B cell (primary cell): ENCODE results near the gene CD207. TPM values are rescaled to one million over a fixed set of nuclear protein-coding genes. Genes with fewer than 3 reads are reported as not detected.
"Not testable (repeated sequence)": the region's sequence is repeated elsewhere in the genome, so short reads cannot be mapped to it uniquely, and the experiment has no call there.

ENCODE experiments used
- ATAC-seq: fragments of 200-7000 bp; cut with Tn5 transposase; one replicate; pipeline ENCODE4 v1.10.0; 2021; ENCODE audit warnings: low read depth, mild to moderate bottlenecking, moderate number of reproducible peaks, moderate library complexity
- CTCF ChIA-PET: fragments of 350-600 bp; sonication (Branson Sonifier 250); formaldehyde crosslinking; loops from one replicate; lab custom pipeline; 2021; ENCODE audit warnings: antibody characterized with exemption, inconsistent platforms; lab: Charles Lee
- POLR2A ChIA-PET: fragments of 350-600 bp; sonication (Branson Sonifier 250); formaldehyde crosslinking; loops from one replicate; lab custom pipeline; 2021; ENCODE audit warnings: antibody characterized with exemption; lab: Charles Lee
- DNase-seq: peaks from one replicate; pipeline ENCODE4 v3.0.0; 2013
- H2AFZ ChIP-seq: 2 replicates; pipeline ENCODE4 v1.6.1; 2012; ENCODE audit warnings: mild to moderate bottlenecking, low read depth, low read length; ENCODE audit not compliant: insufficient read depth, poor library complexity, severe bottlenecking
- H3K27ac ChIP-seq, 2 donors: 1 replicate in 1 of 2; 2 replicates in 1 of 2; pipeline ENCODE4 v1.5.1; 2012 to 2013; ENCODE audit warnings: low read length in 2 of 2, mild to moderate bottlenecking in 2 of 2, moderate library complexity in 1 of 2
- H3K27me3 ChIP-seq, 4 experiments: fragments of 200-600 bp in 1 of 4; sonication (generic) in 1 of 4; replicated peaks in 1 of 4; 1 replicate in 2 of 4; 2 replicates in 2 of 4; pipeline versions ENCODE4 v1.6.1 to v1.7.0; 2013 to 2016; ENCODE audit warnings: low read length in 3 of 4, mild to moderate bottlenecking in 2 of 4, mixed read lengths in 1 of 4, moderate library complexity in 1 of 4; ENCODE audit not compliant: insufficient read depth in 4 of 4, control insufficient read depth in 3 of 4; ENCODE audit errors: control extremely low read depth in 1 of 4
- H3K36me3 ChIP-seq, 2 experiments: replicated peaks in 1 of 2; 1 replicate in 1 of 2; 2 replicates in 1 of 2; pipeline versions ENCODE4 v1.6.1 to v1.7.1; 2013; ENCODE audit warnings: low read length in 1 of 2; ENCODE audit not compliant: insufficient read depth in 2 of 2, control insufficient read depth in 1 of 2; ENCODE audit errors: control extremely low read depth in 1 of 2, extremely low read depth in 1 of 2
- H3K4me1 ChIP-seq, 2 donors: fragments of 200-600 bp in 1 of 2; sonication (generic) in 1 of 2; 1 replicate in 1 of 2; 2 replicates in 1 of 2; pipeline versions ENCODE4 v1.5.1 to v1.6.1; 2013 to 2017; ENCODE audit warnings: low read length in 2 of 2; ENCODE audit not compliant: control insufficient read depth in 2 of 2, insufficient read depth in 2 of 2
- H3K4me2 ChIP-seq: replicated peaks from 2 replicates; pipeline ENCODE3; 2012; ENCODE audit warnings: mild to moderate bottlenecking, low read depth, low read length; ENCODE audit not compliant: poor library complexity, severe bottlenecking
- H3K4me3 ChIP-seq, 5 experiments: fragments of 200-600 bp in 1 of 5; sonication (generic) in 1 of 5; 1 replicate in 3 of 5; 2 replicates in 2 of 5; pipeline versions ENCODE4 v1.5.1 to v1.7.0; 2011 to 2016; ENCODE audit warnings: low read length in 4 of 5, mild to moderate bottlenecking in 4 of 5, low read depth in 2 of 5, control low read depth in 1 of 5, moderate library complexity in 1 of 5; ENCODE audit not compliant: insufficient read depth in 1 of 5; ENCODE audit errors: control extremely low read depth in 1 of 5, extremely low read depth in 1 of 5
- H3K79me2 ChIP-seq: fragments of 200-600 bp; sonication (generic); one replicate; pipeline ENCODE4 v1.6.0; 2016; ENCODE audit warnings: low read length; ENCODE audit not compliant: control insufficient read depth, insufficient read depth
- H3K9ac ChIP-seq: fragments of 200-600 bp; sonication (generic); 2 replicates; pipeline ENCODE4 v1.6.1; 2017; ENCODE audit warnings: mild to moderate bottlenecking, low read length, moderate library complexity
- H3K9me3 ChIP-seq, 3 donors: one replicate each; pipeline versions ENCODE4 v1.6.1 to v1.7.1; 2013; ENCODE audit warnings: low read length in 2 of 3; ENCODE audit not compliant: control insufficient read depth in 2 of 3, insufficient read depth in 1 of 3; ENCODE audit errors: control extremely low read depth in 1 of 3
- H4K20me1 ChIP-seq: 2 replicates; pipeline ENCODE4 v1.6.0; 2012; ENCODE audit warnings: mild to moderate bottlenecking, low read length; ENCODE audit not compliant: insufficient read depth, control insufficient read depth, poor library complexity, severe bottlenecking
- H3K27ac Mint-ChIP-seq: one replicate; pipeline ENCODE4 v1.8.0; 2021; ENCODE audit warnings: mixed read lengths
- H3K27me3 Mint-ChIP-seq: one replicate; pipeline ENCODE4 v1.8.0; 2021; ENCODE audit warnings: mixed read lengths
- H3K4me1 Mint-ChIP-seq: one replicate; pipeline ENCODE4 v1.8.0; 2021; ENCODE audit warnings: mixed read lengths
- H3K4me3 Mint-ChIP-seq: one replicate; pipeline ENCODE4 v1.8.0; 2021; ENCODE audit warnings: mixed read lengths
- H3K9me3 Mint-ChIP-seq: one replicate; pipeline ENCODE4 v1.8.0; 2022; ENCODE audit warnings: mixed read lengths; ENCODE audit not compliant: insufficient read depth
- EZH2 ChIP-seq: IDR thresholded peaks from 2 replicates; pipeline ENCODE4 v1.6.1; 2012; ENCODE audit warnings: borderline replicate concordance, low read depth, mild to moderate bottlenecking, moderate library complexity, low read length; ENCODE audit not compliant: insufficient read depth, poor library complexity, severe bottlenecking
- WGBS: methylation state at CpG from one replicate; pipeline ENCODE4 v1.1.5; 2013; ENCODE audit warnings: missing lambda C conversion rate; ENCODE audit not compliant: insufficient coverage; 5-methylcytosine and 5-hydroxymethylcytosine counted together
- intact Hi-C: fragments of 100-400 bp; cut with micrococcal nuclease; formaldehyde crosslinking; loops from one replicate; pipeline ENCODE4 v1.10.0; 2022
- polyA minus RNA-seq: library from RNA; depleted of rRNA, polyadenylated mRNA; stranded (reverse); fragments of >200 nt; gene quantifications from 2 replicates; pipeline ENCODE4 v1.2.3, GENCODE V29; 2012
- polyA plus RNA-seq: library from polyadenylated mRNA; depleted of rRNA; stranded (reverse); fragments of >200 nt; gene quantifications from 2 replicates; pipeline ENCODE4 v1.2.3, GENCODE V29; 2012
- total RNA-seq, 2 donors: library from RNA; stranded (reverse); fragments of 120-200 nt in 1 of 2; gene quantifications; 1 replicate in 1 of 2; 2 replicates in 1 of 2; pipeline versions ENCODE4 v1.2.3 to v1.2.4, GENCODE V29; 2013 to 2022

Gene CD207
- not detected in 2 replicates for total RNA-seq
- total RNA-seq (2013) = not detected
- polyA plus RNA-seq = not detected in 2 replicates
- 0.36 TPM in 1 of 2 replicates, not detected in the other for polyA minus RNA-seq

DNA sequence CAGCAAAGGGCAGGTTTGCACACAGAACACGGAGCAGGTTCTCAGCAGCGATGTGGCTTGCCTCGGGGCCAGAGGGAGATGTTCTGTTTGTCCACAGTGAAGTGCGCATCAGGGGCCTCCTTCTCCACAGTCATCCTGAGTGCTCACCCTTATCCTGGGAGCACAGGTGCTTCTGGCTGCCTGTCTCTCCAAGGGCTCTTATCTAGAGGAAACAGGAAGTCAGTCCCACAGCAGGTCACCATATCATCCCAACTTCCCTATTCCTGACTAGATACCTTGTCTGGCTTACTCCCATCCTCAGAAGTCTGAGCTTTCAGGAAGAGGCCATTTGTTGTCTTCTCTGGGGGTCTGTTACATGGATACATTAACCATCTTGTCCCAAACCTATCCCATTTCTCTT lies at the start of gene CD207:
CD207 (minus strand) TSS at position 174 of the 400 bp plus-strand sequence; CDS start at position 134, 40 bp downstream.
- H3K27me3 Mint-ChIP-seq = peaks cover 31% of the 10 kb centered on the region
- Histone ChIP-seq H3K9me3 (no peaks in the 10 kb centered on the region), H3K27ac (no peak within 1 kb of the TSS), H3K36me3 (no peaks in the 10 kb centered on the region), H4K20me1 (no peaks in the 10 kb centered on the region), H3K4me2 (no peak within 1 kb of the TSS), H3K27me3 (peaks cover 0 to 10% (median 0%) of the 10 kb centered on the region in 4 experiments), H3K9ac (no peak within 1 kb of the TSS), H3K4me1 (no peaks in the 10 kb centered on the region), H3K4me3 (no peak within 1 kb of the TSS), H2AFZ (no peak within 1 kb of the TSS), H3K79me2 (no peaks in the 10 kb centered on the region)
- ATAC-seq (no peak), DNase-seq (no peak)
- WGBS = 87% methylated on average over 3 of the region's 4 CpGs
- CTCF ChIA-PET = no interaction called here
- intact Hi-C loops = no loop called here
- no peaks in the 10 kb centered on the region for H3K4me1 Mint-ChIP-seq
- TF ChIP-seq EZH2 = no peak
- no peaks in the 10 kb centered on the region for H3K9me3 Mint-ChIP-seq
- H3K4me3 Mint-ChIP-seq = no peak within 1 kb of the TSS
- no peak within 1 kb of the TSS for H3K27ac Mint-ChIP-seq
- POLR2A ChIA-PET = no interaction called here

DNA sequence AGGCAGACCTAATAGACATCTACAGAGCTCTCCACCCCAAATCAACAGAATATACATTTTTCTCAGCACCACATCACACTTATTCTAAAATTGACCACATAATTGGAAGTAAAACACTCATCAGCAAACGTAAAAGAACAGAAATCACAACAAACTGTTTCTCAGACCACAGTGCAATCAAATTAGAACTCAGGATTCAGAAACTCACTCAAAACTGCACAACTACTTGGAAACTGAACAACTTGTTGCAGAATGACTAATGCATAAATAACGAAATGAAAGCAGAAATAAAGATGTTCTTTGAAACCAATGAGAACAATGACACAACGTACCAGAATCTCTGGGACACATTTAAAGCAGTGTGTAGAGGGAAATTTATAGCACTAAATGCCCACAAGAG lies 42.9 kb upstream of the CD207 start:
- H3K27me3 Mint-ChIP-seq = peaks cover 89% of the 10 kb centered on the region
- H3K27ac ChIP-seq, DNase-seq, intact Hi-C loops, H3K4me1 ChIP-seq, H3K4me1 Mint-ChIP-seq, POLR2A ChIA-PET, H3K9me3 ChIP-seq, H3K27ac Mint-ChIP-seq, H3K4me3 Mint-ChIP-seq, H2AFZ ChIP-seq, H4K20me1 ChIP-seq, H3K4me3 ChIP-seq, H3K9me3 Mint-ChIP-seq, H3K9ac ChIP-seq, H3K4me2 ChIP-seq, ATAC-seq, H3K79me2 ChIP-seq, H3K36me3 ChIP-seq: not testable (repeated sequence)
- H3K27me3 ChIP-seq = peaks cover 0 to 39% (median 12%) of the 10 kb centered on the region in 4 experiments
- WGBS = 67% methylated on average over 1 of the region's 3 CpGs
- CTCF ChIA-PET = interaction anchor here (2.1 kb wide), 1 partner anchor 9 kb away, joined by 4 read pairs; no protein-coding TSS in a partner anchor

DNA sequence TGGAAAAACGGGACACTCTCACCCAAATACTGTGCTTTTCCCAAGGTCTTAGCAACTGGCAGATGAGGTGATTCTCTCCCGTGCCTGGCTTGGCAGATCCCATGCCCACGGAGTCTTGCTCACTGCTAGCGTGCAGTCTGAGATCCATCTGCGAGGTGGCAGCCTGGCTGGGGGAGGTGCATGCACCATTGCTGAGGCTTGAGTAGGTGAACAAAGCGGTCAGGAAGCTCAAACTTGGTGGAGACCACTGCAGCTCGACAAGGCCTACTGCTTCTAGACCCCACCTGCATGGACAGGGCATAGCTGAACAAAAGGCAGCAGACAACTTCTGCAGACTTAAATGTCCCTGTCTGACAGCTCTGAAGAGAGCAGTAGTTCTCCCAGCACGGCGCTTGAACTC lies 40.5 kb upstream of the CD207 start:
- CTCF ChIA-PET = interaction anchor here (1.1 kb wide), 2 partner anchors 9 to 19 kb away, joined by 3 to 4 read pairs; no protein-coding TSS in a partner anchor
- H3K4me2 ChIP-seq, H2AFZ ChIP-seq, H3K27ac ChIP-seq, POLR2A ChIA-PET, ATAC-seq, H3K4me1 Mint-ChIP-seq, H3K4me3 Mint-ChIP-seq, H3K4me3 ChIP-seq, DNase-seq, H3K9me3 Mint-ChIP-seq, H3K9ac ChIP-seq, intact Hi-C loops, H3K27ac Mint-ChIP-seq, H3K79me2 ChIP-seq, H3K36me3 ChIP-seq, H3K9me3 ChIP-seq, H4K20me1 ChIP-seq: not testable (repeated sequence)
- Histone ChIP-seq H3K27me3 (peaks cover 0 to 49% (median 12%) of the 10 kb centered on the region in 4 experiments), H3K4me1 (peaks cover 8 to 11% of the 10 kb centered on the region in 2 donors)
- 75% methylated on average over 8 of the region's 9 CpGs for WGBS
- H3K27me3 Mint-ChIP-seq = peaks cover 85% of the 10 kb centered on the region
